Activated CD4-positive, CD25-positive, alpha-beta regulatory T cell treated with anti-CD3 and anti-CD28 coated beads, Interleukin-2, amount 50 U/mL, for 16 hours (primary cell): ENCODE measurements around the gene TEX35.
"Not testable (repeated sequence)": the region's sequence is repeated elsewhere in the genome, so short reads cannot be mapped to it uniquely, and the experiment has no call there.

ENCODE experiments used
- DNase-seq: peaks from one replicate; pipeline ENCODE4 v3.0.0-alpha.2; 2020; ENCODE audit warnings: low read depth, low spot score

Gene TEX35

DNA sequence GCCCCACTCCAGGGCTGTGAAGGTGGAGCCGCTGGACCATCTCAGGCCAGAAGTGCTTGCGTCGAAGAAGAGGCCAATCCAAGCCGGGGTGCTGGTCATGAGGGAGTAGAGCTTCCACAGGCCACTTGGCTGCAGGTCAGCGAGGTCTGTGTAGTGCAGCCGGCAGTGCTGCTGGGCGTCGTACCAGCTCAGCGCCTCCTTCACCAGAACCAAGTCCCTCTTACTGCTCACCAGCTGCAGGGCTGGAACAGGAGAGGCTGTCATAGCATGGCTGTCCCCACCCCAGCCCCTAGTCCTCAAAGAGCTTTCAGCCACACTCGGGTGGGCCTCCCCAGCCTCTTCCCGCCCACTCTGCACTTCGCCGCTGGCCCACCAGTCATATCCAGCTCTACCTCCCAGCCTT is 18.3 kb upstream of the TEX35 start:
- no peak for DNase-seq

DNA sequence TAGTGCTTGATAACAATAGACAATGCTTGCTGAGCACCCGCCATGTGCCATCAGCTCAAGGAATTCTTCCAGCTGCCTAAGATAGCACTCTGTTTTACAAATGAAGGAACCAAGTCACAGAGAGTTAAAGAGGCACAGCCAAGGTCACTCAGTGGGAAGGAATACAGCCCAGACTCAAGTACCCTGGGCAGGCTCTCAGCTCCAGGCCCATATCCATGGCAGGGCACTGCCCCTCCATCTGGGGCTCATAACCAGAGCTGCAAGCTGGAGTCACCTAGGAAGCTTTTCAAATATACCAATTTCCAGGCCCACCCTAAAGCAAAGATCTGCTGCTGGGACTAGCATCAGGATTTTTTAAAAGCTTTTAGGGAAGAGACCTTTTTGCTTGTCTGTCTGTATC is 17.8 kb upstream of the TEX35 start:
- no peak for DNase-seq

DNA sequence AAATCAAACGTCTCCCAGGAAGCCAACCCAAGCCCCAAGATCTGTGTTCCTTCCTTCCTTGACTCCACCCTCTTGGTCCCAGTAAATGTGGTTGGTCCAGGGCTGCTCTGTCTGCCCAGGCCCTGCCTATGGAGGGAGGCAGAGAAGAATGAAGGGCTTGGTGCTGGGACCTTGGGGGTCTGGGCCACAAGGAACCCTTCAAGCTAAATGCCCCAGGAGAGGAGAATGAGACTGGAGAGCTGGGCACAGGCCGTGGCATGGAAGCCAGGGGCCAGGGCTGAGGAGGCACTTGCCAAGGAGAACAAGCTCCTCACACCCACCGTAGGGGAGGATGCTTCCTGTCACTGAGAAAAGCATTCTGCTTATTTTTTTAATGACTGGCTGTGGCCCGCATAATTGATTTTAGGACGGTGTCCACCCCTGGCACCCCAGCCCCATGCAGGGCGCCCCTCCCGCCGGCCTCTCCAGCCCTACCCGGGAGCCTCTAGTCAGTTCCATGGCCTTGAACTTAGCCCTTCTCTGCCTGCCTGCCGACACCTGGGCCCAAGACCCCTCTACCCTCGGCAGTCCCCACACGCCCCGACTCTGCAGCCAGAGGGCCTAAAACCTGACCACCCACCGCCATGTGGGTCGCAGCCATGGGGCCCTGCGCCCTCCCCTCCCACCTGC is 17.0 kb upstream of the TEX35 start:
- DNase-seq, result no peak

DNA sequence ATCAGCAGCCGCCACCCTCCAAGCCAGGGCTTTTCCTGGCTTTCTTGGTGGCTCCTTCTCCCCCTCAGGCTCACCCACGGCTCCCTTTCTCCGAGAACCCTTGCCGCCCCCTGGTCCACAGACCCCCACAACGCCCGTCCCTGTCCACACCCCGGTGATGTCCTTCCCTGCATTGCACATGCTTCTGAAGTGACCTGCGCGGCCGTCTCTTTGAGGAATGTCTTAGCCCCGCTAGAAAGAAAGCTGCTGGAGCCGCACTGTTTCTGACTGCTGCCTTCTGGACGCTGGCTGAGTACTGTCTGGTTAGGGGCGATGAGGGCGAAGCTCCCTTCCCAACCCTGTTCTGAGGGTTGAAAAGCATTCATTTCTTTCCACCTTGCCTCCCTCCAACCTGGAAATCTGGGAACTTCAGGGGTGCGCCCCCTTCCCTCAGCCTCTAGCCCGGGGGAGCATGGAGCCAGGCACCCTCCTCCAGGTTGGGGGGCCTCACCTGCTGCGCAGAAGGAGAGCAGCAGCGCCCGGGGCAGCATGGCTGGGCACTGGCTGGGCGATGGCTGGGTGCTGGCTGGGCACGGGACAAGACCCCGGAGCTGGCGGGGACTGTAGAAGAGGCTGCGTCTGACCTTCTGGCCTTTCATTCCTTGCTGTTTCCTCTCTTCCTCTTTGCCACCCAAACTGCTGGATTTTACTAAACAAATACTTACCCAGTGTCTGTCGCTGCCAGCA is 16.3 kb upstream of the TEX35 start, which contains the start of gene CLEC20A:
CLEC20A (minus strand) TSS at position 555 of the 726 bp plus-strand sequence; CDS start at position 530, 25 bp downstream.
- no peak for DNase-seq

DNA sequence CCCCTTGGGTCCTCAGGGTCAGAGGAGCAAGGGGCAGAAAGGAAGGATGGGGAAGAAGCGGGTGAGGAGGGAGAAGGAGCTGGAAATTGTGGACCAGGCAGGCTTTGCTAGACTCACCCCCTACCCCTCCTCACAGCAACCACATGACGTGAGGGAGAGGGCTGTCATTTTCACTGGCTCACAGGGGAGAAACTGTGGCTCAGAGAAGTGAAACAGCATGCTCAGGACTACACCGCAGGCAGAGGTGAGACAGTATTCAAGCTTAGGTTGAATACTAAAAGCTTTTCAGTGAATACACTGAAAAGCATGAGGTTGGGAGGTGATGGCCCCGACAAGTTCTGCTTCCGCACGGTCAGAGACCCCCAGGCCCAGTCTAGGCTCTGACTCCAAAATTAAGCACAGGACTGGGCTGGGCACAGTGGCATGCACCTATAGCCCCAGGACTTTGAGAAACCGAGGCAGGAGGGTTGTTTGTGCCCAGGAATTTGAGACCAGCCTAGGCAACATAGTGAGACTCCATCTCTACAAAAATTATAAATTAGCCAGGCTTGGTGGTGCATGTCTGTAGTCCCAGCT is 14.9 kb upstream of the TEX35 start:
- no peak for DNase-seq

DNA sequence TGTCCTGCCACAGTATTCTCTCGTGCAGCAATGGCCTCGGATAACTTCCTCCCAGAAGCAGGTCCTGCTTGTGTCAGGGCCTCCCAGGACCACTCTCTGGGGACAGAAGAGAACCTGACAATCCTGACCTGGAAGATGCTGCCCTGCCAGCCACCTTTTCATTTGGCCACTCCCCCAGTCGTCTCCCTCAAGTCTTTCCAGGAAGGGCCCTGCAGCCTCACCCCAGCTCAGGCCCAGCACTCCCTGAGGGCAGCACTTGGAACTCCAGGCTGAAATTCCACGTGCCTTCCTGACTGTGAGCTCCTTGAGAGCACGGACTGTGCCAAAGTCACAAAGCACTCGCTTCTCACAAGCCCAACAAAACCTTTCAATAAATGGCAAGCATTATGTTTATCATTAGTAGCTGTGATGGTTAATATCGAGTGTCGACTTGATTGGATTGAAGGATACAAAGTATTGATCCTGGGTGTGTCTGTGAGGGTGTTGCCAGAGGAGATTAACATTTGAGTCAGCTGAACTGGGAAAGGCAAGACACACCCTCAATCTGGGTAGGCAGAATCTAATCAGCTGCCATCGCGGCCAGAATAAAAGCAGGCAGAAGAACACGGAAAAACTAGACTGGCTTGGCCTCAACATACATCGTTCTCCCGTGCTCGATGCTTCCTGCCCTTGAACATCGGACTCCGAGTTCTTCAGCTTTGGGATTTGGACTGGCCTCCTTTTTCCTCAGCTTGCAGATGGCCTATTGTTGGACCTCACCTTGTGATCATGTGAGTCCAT is 13.8 kb upstream of the TEX35 start:
- DNase-seq, result no peak

DNA sequence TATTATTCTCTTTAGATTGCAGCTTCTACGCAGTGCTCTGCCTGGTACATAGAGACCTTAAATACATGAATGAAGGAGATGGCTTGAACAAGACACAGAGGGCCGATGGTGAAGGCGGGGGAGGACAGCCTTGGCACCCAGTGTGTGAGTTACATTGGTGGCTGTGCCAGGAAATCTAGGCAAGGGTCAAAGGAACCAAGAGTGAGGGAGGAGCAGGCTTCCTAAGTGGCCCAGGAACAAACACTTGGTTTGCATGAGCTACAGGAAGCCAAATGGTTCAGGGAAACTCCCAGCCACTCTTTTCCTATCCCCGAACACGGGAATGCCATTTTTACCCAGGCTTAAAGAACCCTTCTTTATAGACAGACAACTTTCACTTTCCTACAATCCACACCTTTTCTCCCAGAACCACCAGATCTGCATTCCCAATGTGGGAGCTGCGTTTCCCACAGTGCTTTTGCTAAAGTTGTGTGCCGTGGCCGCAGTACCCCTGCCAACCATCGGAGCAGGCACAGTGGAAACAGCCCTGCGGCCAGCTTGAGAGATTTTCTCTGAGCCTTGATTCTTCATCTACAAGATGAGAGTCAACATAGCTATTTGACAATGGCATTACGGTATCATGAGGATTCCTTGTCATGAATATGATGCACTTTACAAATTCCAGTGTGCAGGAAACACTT is 12.7 kb upstream of the TEX35 start:
- DNase-seq, result no peak

DNA sequence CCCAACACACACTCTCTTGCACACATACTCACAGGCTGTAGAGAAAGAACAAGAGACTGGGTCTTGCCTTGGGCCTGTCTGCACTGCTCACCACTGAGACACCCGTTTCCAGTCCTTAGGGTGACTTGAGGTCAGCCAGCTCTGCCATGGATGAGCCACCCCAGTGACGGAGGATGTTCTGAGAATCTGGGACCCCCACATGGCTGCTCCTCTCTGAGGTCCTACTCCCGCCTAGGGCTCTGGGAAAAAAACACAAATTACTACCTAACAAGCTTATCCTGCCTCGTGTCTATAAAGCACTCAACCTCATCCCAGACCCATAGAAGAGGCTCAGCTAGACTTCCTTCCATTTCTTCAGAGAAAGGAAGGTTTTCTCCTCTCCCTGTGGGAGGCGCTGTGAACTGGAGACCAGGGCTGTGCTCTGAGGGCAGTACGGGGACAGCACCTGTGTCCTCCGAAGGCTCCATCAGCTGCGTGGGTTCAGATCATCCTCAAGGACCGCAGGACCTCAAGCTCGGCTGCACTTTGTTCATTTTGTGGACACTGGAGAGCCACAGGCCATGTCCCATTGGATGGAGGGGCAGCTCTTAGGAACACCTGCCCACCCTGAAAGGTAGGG is 11.9 kb upstream of the TEX35 start:
- no peak for DNase-seq

DNA sequence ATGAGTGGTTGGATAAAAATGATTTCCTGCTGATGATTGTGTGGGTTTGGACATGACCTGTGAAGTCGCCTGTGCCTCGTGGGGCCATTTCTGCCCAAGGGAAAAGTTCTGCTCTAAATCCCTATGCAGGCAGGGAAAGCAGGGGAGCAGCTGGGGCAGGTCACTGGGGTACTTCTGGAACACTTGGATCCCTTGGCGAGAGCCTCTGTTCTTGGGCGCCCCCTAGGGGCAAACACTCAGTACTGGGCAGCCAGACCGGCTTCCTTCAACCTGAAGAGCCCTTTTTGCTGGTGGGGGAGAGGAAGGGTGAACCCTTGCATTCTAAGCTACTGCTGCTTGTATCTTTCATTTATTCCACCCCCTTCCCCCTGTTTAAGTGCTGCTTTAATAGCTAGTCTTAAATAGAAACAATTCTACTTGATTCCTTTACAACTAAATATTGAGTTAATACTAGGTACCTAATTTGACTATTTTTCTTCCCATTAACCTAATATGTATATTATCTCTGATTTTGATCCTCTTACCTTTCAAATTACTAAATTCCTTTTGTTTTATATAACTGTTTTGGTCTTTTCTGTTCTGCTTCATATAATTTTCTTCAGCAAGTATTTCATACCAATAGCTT is 11.1 kb upstream of the TEX35 start:
- no peak for DNase-seq

DNA sequence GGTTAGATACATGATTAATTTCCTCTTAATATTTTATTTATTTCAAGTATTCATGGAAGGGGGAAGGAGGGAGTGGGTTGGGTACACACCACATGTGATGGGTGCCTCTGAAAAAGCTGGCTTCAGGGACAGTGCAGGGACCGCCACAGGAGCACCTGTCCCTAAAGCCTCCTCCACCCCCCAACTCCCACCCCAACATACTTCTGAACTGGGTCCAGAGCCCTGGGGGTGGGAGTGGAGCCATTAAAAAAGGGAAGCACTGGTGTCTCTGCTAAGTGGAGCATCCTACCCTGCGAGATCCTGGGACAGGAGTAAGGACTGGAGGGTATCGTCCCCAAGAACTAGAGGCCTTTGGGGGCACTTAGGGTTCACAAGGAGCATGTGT is 10.6 kb upstream of the TEX35 start:
- no peak for DNase-seq

DNA sequence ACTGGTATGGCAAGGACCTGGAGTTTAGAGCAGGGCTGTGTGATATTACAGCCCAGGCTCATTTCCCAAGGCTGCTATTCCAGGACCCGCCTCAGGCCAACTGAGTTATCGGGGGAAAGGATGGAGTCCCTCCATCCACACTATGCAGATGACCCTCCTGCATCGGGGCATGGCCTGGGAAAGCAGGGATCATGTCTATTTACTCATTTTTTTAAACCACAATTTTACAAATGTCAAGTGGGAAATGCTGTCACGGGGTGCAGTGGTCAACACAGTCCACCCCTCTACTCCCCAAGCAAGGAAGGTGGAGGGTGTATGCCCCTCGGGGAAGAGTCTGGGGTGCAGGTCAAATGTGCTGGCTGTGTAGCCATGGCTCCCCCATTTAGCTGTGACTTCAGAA is 10.1 kb upstream of the TEX35 start:
- no peak for DNase-seq

DNA sequence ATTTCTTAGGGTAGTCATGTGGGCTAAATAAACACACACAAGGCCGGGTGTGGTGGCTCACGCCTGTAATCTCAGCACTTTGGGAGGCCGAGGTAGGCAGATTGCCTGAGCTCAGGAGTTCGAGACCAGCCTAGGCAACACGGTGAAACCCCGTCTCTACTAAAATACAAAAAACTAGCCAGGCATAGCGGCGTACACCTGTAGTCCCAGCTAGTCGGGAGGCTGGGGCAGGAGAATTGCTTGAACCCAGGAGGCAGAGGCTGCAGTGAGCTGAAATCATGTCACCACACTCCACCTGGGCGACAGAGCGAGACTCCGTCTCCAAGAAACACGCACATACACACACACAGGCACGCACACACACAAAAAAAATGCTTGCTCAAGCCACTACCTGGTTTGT is 9.6 kb upstream of the TEX35 start:
- not testable (repeated sequence) for DNase-seq

DNA sequence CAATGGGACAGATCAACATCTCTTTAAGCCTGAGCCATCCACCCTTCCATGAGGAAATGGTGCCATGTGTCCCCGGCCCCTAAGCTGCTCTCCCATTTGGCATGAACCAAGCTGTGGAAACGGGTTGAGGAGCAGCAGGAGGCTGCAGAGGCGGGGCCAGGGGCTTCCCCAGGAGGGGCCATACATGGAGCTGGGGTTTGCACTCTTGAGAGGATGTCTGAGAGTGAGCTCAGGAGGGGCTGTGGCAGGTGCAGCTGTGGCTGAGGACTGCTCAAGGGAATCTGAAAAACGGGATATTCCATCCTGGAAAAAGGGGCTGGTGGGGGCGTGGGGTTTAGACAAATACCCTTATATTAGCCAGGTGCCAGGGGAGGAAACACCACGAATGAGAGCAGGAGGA is 9.1 kb upstream of the TEX35 start:
- DNase-seq, result no peak

DNA sequence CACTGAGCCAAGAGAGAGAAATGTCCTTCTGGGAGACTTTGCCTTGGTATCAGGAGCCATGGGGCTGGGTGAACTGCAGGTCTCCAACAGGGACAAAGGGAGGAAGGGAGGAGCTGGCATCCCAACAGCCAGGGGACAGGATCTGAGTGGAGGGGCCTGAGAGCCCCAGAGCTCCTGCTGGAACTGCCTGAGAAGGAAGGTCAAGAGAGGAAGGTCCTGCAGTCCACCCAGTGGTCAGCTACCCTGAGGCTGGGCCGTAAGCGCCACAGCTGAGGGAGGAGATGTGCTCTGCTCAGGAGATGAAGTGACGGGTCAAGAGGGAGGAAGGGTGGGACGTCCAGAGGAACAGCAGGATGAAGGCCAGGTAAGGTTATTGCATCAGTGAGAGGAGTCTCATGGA is 8.6 kb upstream of the TEX35 start:
- DNase-seq, result no peak

DNA sequence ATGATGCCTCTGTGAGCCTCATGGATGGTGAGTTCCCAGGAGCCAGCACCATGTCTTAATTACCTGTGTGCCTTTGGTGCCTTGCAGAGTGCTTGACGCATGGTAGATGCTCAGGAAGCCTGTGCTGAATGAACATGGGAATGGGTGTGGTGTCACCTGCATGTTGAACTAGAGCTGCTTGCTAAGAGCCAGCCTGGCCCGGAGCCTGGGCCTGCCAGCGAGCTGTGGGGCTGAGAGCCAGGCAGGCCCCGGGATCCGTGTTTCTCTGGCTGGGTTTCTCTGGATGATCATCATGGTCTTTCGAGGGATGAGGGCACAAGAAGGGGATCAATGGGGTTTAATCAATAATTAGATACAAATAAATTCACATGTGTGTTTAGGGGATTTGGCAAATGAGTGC is 6.7 kb upstream of the TEX35 start:
- no peak for DNase-seq

DNA sequence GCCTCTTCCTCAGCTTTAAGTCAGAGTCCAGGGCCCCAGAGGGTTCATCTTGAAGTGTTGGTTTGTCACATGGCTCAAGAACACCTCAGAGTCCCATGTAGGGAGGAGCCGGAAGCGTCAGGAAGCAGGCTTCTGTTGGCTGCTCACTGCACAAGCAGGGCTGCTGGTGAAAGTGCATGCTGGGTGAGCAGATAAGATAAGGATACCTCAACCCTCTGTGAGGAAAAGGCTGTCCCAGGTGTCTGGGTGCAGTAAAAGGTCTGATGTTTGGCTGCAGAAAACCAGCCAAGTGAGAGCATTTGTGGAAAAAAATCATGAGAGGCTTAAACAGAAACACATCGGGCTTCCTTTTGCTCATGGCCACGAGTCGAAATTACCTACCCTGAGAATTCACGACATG is 6.2 kb upstream of the TEX35 start:
- DNase-seq, result no peak

DNA sequence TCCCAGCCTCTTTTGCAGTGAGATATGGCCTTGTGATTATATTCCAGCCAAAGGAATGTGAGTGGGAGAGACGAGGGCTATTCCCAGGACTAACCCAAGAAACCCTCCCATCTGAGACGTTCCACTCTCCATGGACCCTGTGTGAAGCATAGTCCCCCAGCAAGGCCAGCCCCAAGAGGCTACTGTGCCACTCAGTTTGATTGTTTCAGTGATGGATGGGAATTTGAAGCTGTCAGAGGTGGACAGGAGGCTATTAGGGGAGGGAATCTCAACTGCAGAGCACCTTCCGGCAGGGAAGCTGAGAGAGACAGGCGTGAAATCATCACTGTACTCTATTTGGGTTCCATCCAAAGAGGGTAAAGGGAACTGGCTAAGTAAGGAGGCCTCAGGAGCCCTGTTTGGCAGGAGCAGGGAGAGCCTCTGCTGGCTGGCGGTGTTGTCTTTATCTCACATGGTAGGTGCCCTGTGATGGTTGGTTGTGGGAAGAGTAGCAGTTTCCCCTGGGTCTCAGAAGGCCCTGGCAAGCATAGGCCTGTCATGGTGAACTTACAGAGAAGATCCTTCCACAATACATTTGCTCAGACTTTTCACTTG is 3.4 kb upstream of the TEX35 start:
- no peak for DNase-seq

DNA sequence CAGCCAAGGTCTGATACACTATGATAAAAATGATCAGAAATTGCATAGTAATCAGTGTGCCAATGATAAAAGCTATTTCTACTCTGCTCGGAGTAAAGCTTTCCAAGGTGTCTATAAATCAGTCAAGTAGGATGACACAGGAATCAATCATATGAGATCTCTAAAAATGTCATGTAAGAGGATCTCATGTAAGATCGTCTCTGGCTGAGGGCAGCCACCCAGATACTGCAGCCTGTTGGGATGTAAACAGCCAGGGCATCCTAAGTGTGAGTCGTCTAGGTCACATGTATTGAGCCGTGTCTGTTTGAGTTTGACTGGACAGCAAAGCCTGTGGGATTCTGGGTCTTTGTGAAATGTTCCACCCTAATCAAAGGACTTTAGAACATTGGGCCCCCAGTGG is 2.8 kb upstream of the TEX35 start:
- no peak for DNase-seq

DNA sequence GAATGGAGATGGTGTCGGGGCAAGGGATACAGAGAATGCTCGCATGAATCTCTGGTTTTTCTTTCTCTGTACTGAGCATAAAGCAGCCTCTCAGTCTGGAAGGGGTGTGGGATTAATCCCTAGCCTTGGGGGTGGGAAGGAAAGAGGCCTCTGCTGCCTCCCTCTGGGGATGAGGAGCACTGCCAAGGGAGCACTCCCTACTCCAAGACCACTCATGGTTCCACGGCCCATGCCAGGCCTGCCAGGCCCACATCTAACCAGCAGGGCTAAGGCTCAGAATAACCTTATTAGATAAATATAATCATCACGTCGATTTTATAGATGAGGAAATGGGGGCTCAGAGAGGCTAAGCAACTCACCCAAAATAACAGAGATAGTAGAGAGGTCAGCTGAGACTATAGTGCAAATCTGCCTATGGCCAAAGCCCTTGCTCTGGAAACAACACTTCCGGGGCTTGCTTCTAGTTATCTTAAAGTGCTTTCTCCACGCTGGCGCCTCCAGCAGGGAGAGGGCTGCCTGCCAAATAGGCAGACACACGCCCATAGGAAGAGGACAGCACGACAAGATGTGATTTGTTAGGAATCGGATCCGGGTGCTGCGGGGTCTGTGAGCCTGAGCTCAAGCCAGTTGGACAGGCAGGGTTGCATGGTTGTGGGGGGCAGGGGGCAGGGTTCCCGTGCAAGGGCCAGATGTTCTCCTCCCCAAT is 522 bp downstream of the TEX35 start:
- DNase-seq, result no peak

DNA sequence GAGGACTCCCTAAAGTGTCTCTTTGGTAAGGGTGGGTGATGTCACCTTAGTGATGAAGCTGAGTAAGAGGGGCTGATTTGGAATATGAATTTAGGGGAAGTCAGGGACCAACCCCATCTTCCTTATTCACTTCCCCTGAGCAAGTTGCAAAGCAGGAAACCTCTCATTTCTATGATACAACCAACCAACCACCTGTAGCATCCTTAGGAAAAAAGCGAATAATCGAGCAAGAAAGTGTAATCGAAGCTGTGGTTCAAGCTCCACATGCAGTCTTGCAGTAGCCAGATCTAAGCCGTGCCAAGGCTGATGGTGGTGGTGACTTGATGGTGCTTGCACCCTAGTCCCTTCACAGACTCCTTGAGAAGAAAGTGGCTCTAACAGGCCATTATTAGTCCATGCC is 3.2 kb downstream of the TEX35 start:
- DNase-seq, result no peak
